Aorta (tissue), 5 donors: ENCODE data around the gene KCNMA1. TPM values are rescaled to one million over a fixed set of nuclear protein-coding genes. Genes with fewer than 3 reads are reported as not detected.
A peak's percentile ranks its signal among the peaks of the same experiment; 100 is the strongest.

Experiments used
- ATAC-seq: fragments of 200-7000 bp; cut with Tn5 transposase; one replicate; pipeline ENCODE4 v1.9.1; 2022; ENCODE audit warnings: moderate library complexity; ENCODE audit not compliant: low FRiP score
- DNase-seq, 2 donors: peaks; one replicate each; pipeline ENCODE4 v3.0.0-alpha.2; 2020
- H3K27ac ChIP-seq, 2 donors: one replicate each; pipeline ENCODE4 v1.5.1; 2013; ENCODE audit warnings: low read length in 2 of 2, mild to moderate bottlenecking in 2 of 2, moderate library complexity in 2 of 2, control low read depth in 1 of 2, inconsistent platforms in 1 of 2, low read depth in 1 of 2
- H3K27me3 ChIP-seq, 2 donors: one replicate each; pipeline ENCODE4 v1.6.1; 2013; ENCODE audit warnings: control low read depth in 1 of 2, low read length in 1 of 2, mild to moderate bottlenecking in 1 of 2, moderate library complexity in 1 of 2; ENCODE audit not compliant: insufficient read depth in 2 of 2, control insufficient read depth in 1 of 2
- H3K36me3 ChIP-seq, 2 donors: one replicate each; pipeline ENCODE4 v1.6.1; 2013; ENCODE audit warnings: control low read depth in 1 of 2, low read length in 1 of 2, mild to moderate bottlenecking in 1 of 2; ENCODE audit not compliant: insufficient read depth in 2 of 2, control insufficient read depth in 1 of 2
- H3K4me1 ChIP-seq, 2 donors: one replicate each; pipeline ENCODE4 v1.6.1; 2013; ENCODE audit warnings: low read length in 2 of 2, control low read depth in 1 of 2, mild to moderate bottlenecking in 1 of 2, moderate library complexity in 1 of 2; ENCODE audit not compliant: insufficient read depth in 2 of 2, control insufficient read depth in 1 of 2
- H3K4me3 ChIP-seq, 2 donors: one replicate each; pipeline ENCODE4 v1.5.1; 2013; ENCODE audit warnings: low read length in 2 of 2, control low read depth in 1 of 2, mild to moderate bottlenecking in 1 of 2
- H3K9me3 ChIP-seq: one replicate; pipeline ENCODE4 v1.6.1; 2013; ENCODE audit warnings: mild to moderate bottlenecking, low read length; ENCODE audit not compliant: control insufficient read depth
- WGBS, 2 donors: extraction: QIAGEN DNeasy Blood & Tissue Kit; methylation state at CpG; one replicate each; pipeline ENCODE4 v1.1.7; 2013; 5-methylcytosine and 5-hydroxymethylcytosine counted together
- intact Hi-C, 2 donors: fragments of 100-400 bp; cut with DNase I; formaldehyde crosslinking; loops; one replicate each; pipeline versions ENCODE4 v1.14.2 to v1.15.0; 2022
- polyA plus RNA-seq, 2 donors: library from polyadenylated mRNA; stranded (reverse); fragments of 200-250 nt; gene quantifications; one replicate each; pipeline ENCODE4 v1.2.3, GENCODE V29; 2013
- total RNA-seq, 2 donors: library from RNA; stranded (reverse); fragmentation: NEBNext Ultra II Directional; extraction: Animal tissue kit (Norgen Biotek cat#: 25700); gene quantifications; one replicate each; pipeline ENCODE4 v1.2.1, GENCODE V29; 2021
- donor health status: healthy with polysubstance abuse.
- donor health status: Bipolar disorder and iron deficiency.
- donor health status: DM: no; HTN: no; CAD: no.
- donor health status: DM: no; HTN: no; CAD: no.
- donor health status: DM: yes; HTN: yes; CAD: no.

Gene KCNMA1
- total and polyA plus RNA-seq, 4 donors = 36.8 to 163 (median 125) TPM

- ATAC-seq (no peak), DNase-seq (no peak)
- Histone ChIP-seq H3K4me1 (peaks cover 0 to 6% of the 10 kb centered on the region in 2 donors), H3K27me3 (no peaks in the 10 kb centered on the region), H3K4me3 (no peak overlapping the region), H3K9me3 (no peaks in the 10 kb centered on the region), H3K27ac (no peak overlapping the region), H3K36me3 (peaks cover 5 to 11% of the 10 kb centered on the region in 2 donors)
- 72 to 91% methylated on average over 5 of the region's 5 CpGs for WGBS, 2 donors
- intact Hi-C loops = no loop called here
Observed at GRCh38 chr10:77070346-77070745, 567.3 kb downstream of the KCNMA1 start.

- intact Hi-C loops = no loop called here
- Histone ChIP-seq H3K4me1 (no peaks in the 10 kb centered on the region), H3K9me3 (no peaks in the 10 kb centered on the region), H3K4me3 (no peak overlapping the region), H3K27me3 (no peaks in the 10 kb centered on the region), H3K27ac (no peak overlapping the region), H3K36me3 (peaks cover 5 to 11% of the 10 kb centered on the region in 2 donors)
- 90 to 95% methylated on average over 3 of the region's 3 CpGs for WGBS, 2 donors
- DNase-seq (no peak), ATAC-seq (no peak)
Observed at GRCh38 chr10:77068969-77069368, 568.6 kb downstream of the KCNMA1 start.

DNA sequence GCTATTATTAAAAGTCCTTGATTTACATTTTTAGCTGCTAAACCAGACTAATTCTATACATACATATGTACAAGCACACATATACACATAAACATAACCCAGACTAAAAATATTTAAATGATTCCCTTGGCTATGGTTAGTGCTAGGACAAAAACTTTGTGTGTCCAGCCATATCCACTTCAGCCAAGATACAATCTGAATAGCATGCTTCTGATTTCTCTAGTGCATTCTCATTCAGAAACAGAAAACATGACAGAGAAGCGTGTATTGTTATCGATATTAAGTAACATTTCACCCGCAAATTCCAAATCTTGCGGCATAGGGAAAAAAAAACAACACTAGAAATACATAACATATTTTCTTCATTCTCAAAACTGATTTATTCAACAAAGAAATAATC is 569.3 kb downstream of the KCNMA1 start:
- H3K36me3 ChIP-seq = peaks cover 5 to 11% of the 10 kb centered on the region in 2 donors
- H3K9me3 ChIP-seq = no peaks in the 10 kb centered on the region
- DNase-seq (no peak), ATAC-seq (no peak)
- no peak overlapping the region for H3K4me3 ChIP-seq
- no peak overlapping the region for H3K27ac ChIP-seq
- H3K27me3 ChIP-seq = no peaks in the 10 kb centered on the region
- intact Hi-C loops = no loop called here
- H3K4me1 ChIP-seq = no peaks in the 10 kb centered on the region
- 95 to 97% methylated on average over 4 of the region's 4 CpGs for WGBS, 2 donors

GRCh38 chr10:77062381-77062780 is 575.2 kb downstream of the KCNMA1 start:
- Histone ChIP-seq H3K27ac (no peak overlapping the region), H3K4me1 (no peaks in the 10 kb centered on the region), H3K27me3 (no peaks in the 10 kb centered on the region), H3K4me3 (no peak overlapping the region), H3K36me3 (peaks cover 3 to 5% of the 10 kb centered on the region in 2 donors), H3K9me3 (no peaks in the 10 kb centered on the region)
- no peak for ATAC-seq
- 96 to 98% methylated on average over 3 of the region's 3 CpGs for WGBS, 2 donors
- DNase-seq = no peak
- intact Hi-C loops = no loop called here

- ATAC-seq (no peak), DNase-seq (no peak)
- intact Hi-C loops = no loop called here
Observed at GRCh38 chr10:77060913-77061312, 576.7 kb downstream of the KCNMA1 start.

DNA sequence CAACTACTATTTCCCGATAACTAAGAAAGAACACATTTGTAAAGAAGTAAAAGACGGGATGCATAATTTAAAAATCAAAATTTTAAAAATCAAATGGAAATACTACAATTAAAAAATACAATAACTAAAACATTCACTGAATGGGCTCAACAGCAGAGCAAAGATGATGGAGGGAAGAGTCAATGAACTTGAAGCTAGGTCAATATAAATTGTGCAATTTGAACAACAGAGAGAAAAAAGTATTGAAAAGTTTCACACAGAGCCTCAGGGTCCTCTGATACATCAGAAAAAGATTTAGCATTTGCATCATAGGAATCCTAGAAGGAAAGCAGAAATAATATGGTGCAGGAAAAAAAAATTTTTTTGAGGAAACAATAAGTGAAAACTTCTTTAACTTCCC is 581.0 kb downstream of the KCNMA1 start:
- DNase-seq (no peak), ATAC-seq (no peak)
- 99 to 100% methylated on average over 2 of the region's 2 CpGs for WGBS, 2 donors
- H3K4me3 ChIP-seq = no peak overlapping the region
- H3K9me3 ChIP-seq = no peaks in the 10 kb centered on the region
- no peaks in the 10 kb centered on the region for H3K4me1 ChIP-seq
- intact Hi-C loops = no loop called here
- H3K27me3 ChIP-seq = no peaks in the 10 kb centered on the region
- no peaks in the 10 kb centered on the region for H3K36me3 ChIP-seq
- no peak overlapping the region for H3K27ac ChIP-seq

More at GRCh38 chr10:77060913-77061312, 576.7 kb downstream of the KCNMA1 start:
- no peaks in the 10 kb centered on the region for H3K9me3 ChIP-seq
- no peak overlapping the region for H3K4me3 ChIP-seq
- WGBS, 2 donors = 91 to 94% methylated on average over 2 of the region's 2 CpGs
- H3K4me1 ChIP-seq = no peaks in the 10 kb centered on the region
- H3K27ac ChIP-seq = no peak overlapping the region
- peaks cover 0 to 3% of the 10 kb centered on the region in 2 donors for H3K36me3 ChIP-seq
- no peaks in the 10 kb centered on the region for H3K27me3 ChIP-seq

DNA sequence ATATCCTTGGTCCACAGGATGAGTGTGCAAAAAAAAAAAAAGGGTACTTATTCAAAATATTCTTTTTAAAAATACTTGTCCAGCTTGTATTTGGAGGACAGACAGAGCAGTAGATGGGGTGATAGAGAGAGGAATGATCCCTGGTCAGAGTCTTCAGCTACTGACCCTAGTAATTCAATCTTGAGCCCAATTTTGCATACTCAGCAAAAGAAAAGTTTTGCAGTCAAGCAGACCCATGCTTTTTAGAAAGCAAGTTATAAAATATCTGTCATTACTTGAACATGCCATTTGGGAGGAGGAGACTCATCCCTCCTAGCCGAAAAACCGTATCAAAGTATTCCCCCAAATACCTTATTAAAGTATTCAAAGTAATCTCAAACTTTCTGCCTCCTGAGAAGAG is 585.0 kb downstream of the KCNMA1 start:
- 94 to 100% methylated on average over 2 of the region's 2 CpGs for WGBS, 2 donors
- H3K9me3 ChIP-seq = no peaks in the 10 kb centered on the region
- H3K4me1 ChIP-seq = peaks cover 0 to 6% of the 10 kb centered on the region in 2 donors
- no peaks in the 10 kb centered on the region for H3K27me3 ChIP-seq
- ATAC-seq (no peak), DNase-seq (no peak)
- intact Hi-C loops = no loop called here
- no peaks in the 10 kb centered on the region for H3K36me3 ChIP-seq
- no peak overlapping the region for H3K27ac ChIP-seq
- no peak overlapping the region for H3K4me3 ChIP-seq

- intact Hi-C loops = no loop called here
- no peak for DNase-seq
- H3K4me1 ChIP-seq = peaks cover 0 to 6% of the 10 kb centered on the region in 2 donors
- no peak for ATAC-seq
- H3K36me3 ChIP-seq = no peaks in the 10 kb centered on the region
- no peaks in the 10 kb centered on the region for H3K9me3 ChIP-seq
- no peak overlapping the region for H3K4me3 ChIP-seq
- no peaks in the 10 kb centered on the region for H3K27me3 ChIP-seq
- no peak overlapping the region for H3K27ac ChIP-seq
Observed at GRCh38 chr10:77051837-77052236, 585.8 kb downstream of the KCNMA1 start.

- 29 to 49% methylated on average over 3 of the region's 3 CpGs for WGBS, 2 donors
- DNase-seq = no peak
- Histone ChIP-seq H3K36me3 (no peaks in the 10 kb centered on the region), H3K27me3 (no peaks in the 10 kb centered on the region), H3K4me1 (peaks cover 3 to 11% of the 10 kb centered on the region in 2 donors), H3K9me3 (no peaks in the 10 kb centered on the region), H3K27ac (peak overlapping the region in 1 of 2 donors; percentile 82), H3K4me3 (no peak overlapping the region)
- intact Hi-C loops = no loop called here
- ATAC-seq = no peak
Observed at GRCh38 chr10:77049896-77050295, 587.7 kb downstream of the KCNMA1 start.
